RWPE1 (cell line): ENCODE measurements around the gene TANGO2.

ENCODE experiments used
- CTCF ChIA-PET: fragments of 350-600 bp; sonication (Branson Sonifier 250); formaldehyde crosslinking; extraction: SDS; loops from one replicate; lab custom pipeline; 2021; lab: Yijun Ruan, JAX
- POLR2A ChIA-PET: fragments of 400-600 bp; formaldehyde crosslinking; extraction: SDS; loops from one replicate; lab custom pipeline; 2020; ENCODE audit warnings: antibody characterized with exemption; ENCODE audit not compliant: low non-redundant PET; lab: Yijun Ruan, JAX
- DNase-seq: peaks from one replicate; pipeline ENCODE4 v3.0.0; 2012; ENCODE audit warnings: low spot score
- H3K27ac ChIP-seq: fragments of 450-650 bp; 2 replicates; pipeline ENCODE4 v1.5.1; 2017
- CTCF ChIP-seq: fragments of 450-650 bp; conservative IDR thresholded peaks from 2 replicates; pipeline ENCODE4 v1.5.1; 2017; ENCODE audit warnings: low read depth, mild to moderate bottlenecking

The TANGO2 gene

DNA sequence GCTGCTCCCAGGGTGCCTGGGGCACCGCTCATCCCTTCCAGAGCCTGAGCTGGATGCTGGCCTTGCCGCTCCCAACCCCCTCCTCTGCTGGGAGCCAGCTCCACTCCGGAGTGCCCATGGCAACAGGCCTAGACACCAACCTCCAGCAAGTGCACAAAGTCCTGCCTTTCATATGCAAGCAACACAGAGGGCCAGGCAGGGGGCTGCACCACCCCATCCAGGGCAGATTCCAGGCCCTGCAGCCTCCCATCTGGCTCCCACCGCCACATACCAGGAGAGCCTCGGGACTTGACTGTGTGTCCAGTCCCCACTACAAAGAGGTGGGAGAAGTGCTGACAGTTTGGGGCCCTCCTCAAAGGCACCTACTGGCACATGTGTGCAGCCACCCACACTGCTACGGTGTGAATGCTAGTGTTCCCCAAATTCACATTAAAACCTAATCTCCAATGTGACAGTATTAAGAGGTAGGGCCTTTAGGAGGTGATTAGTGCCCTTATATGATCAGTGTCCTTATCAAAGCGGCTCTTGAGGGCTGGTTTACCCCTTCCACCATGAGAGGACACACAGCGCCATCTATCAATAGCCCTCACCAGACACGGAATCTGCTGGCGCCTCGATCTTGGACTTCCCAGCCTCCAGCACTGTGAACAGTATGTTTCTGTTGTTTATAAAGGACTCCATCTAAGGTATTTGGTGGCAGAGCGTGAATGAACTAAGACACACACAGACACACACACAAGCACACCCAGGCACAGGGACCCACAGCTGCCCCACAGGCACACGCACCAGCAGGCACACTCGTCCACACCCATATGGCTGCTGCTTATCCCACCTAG is 20.4 kb upstream of the TANGO2 start:
- ChIA-PET POLR2A (no interaction called here), CTCF (interaction anchor here (0.6 kb wide), 2 partner anchors 35 to 382 kb away, joined by 3 read pairs; no protein-coding TSS in a partner anchor)
- no peak for TF ChIP-seq CTCF
- H3K27ac ChIP-seq, result no peak overlapping the region
- no peak for DNase-seq

GRCh38 chr22:20001082-20001638 is 19.8 kb upstream of the TANGO2 start:
- POLR2A ChIA-PET, result no interaction called here
- no peak for TF ChIP-seq CTCF
- CTCF ChIA-PET, result interaction anchor here (0.6 kb wide), 1 partner anchor 45 kb away, joined by 5 read pairs; no protein-coding TSS in a partner anchor
- no peak for DNase-seq
- no peak overlapping the region for H3K27ac ChIP-seq

DNA sequence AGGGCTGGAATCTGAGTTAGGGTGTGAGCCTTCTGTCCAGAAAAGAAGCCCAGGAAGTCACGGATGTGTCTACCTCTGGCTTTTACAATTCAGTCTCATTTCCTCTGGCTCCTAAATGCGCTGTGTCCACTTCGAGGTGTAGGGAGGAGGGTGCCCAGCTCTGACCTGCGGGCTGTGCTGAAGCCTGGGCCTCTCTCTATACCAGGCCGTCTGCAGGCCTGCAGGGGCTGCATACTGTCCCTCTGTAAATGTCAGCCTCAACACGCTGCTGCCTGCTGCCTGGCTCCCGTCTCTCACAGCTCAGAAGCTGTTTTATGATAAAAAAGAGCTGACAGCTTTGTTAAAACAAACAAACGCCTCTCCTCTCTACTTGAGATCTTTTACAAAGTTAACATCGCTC is 18.8 kb upstream of the TANGO2 start:
- TF ChIP-seq CTCF, result no peak
- CTCF ChIA-PET, result interaction anchor here (0.6 kb wide), 1 partner anchor 44 kb away, joined by 5 read pairs; no protein-coding TSS in a partner anchor
- POLR2A ChIA-PET, result no interaction called here
- no peak overlapping the region for H3K27ac ChIP-seq
- DNase-seq, result no peak

DNA sequence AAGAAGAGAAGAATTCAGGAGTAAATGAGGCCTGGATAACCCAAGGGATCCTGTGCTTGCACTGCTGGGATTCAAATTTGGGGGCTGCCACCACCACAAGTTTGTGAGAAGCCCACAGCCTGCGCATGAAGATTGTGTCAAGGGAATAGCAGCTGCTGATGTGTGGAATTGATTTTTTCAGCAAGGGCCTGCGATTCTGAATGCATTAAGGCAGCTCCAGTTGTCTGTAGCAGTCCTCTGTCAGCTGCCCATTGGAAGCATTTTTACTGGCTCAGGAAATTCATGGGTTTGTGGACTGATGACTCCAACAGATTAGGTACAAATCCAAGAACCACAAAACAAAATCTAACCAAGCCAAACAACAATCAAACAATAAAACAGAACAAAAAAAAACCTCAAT is 18.3 kb upstream of the TANGO2 start:
- DNase-seq, result no peak
- ChIA-PET POLR2A (no interaction called here), CTCF (interaction anchor here (0.6 kb wide), 1 partner anchor 47 kb away, joined by 5 read pairs; no protein-coding TSS in a partner anchor)
- H3K27ac ChIP-seq, result no peak overlapping the region
- no peak for TF ChIP-seq CTCF

DNA sequence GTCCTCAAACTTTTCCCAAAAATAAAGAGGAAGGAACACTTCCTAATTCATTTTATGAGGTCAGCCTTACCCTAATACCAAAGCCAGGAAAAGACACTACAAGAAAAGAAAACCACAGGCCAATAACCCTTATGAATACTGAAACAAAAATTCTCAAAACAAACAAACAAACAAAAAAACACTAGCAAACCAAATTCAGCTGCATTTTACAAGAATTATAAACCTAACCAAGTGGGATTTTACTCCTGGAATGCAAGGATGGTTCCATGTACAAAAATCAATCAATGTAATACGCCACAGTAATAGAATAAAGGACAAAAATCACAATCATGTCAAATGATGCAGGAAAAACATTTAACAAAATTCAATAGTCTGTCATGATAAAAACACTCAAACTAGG is 17.6 kb upstream of the TANGO2 start:
- ChIA-PET POLR2A (no interaction called here), CTCF (interaction anchor here (0.6 to 0.7 kb wide), 2 partner anchors 46 to 52 kb away, joined by 4 to 5 read pairs; no protein-coding TSS in a partner anchor)

More for the DNA sequence above, 17.6 kb upstream of the TANGO2 start:
- no peak for TF ChIP-seq CTCF
- no peak for DNase-seq
- no peak overlapping the region for H3K27ac ChIP-seq
